Neural crest cell (in vitro differentiated cells): Measurements from ENCODE around the gene GNPTAB. TPM values are rescaled to one million over a fixed set of nuclear protein-coding genes. Genes with fewer than 3 reads are reported as not detected.

Experiments
- DNase-seq: peaks from one replicate; pipeline ENCODE4 v3.0.0; 2021; ENCODE audit warnings: low read depth, mixed read lengths, low spot score
- H3K27ac Mint-ChIP-seq: one replicate; pipeline ENCODE4 v1.8.0; 2021; ENCODE audit warnings: mild to moderate bottlenecking, mixed read lengths; ENCODE audit not compliant: unreplicated experiment
- H3K27me3 Mint-ChIP-seq: 2 replicates; pipeline ENCODE4 v1.8.0; 2021; ENCODE audit warnings: low read depth, mild to moderate bottlenecking, mixed read lengths
- H3K36me3 Mint-ChIP-seq: 2 replicates; pipeline ENCODE4 v1.8.0; 2021; ENCODE audit warnings: low read depth, mild to moderate bottlenecking, mixed read lengths
- H3K4me1 Mint-ChIP-seq: 2 replicates; pipeline ENCODE4 v1.8.0; 2021; ENCODE audit warnings: mixed read lengths
- H3K4me3 Mint-ChIP-seq: one replicate; pipeline ENCODE4 v1.8.0; 2021; ENCODE audit warnings: mild to moderate bottlenecking, mixed read lengths
- H3K9me3 Mint-ChIP-seq: 2 replicates; pipeline ENCODE4 v1.8.0; 2021; ENCODE audit warnings: mixed read lengths
- CTCF ChIP-seq: fragments of 200-600 bp; sonication (generic); conservative IDR thresholded peaks from 2 replicates; pipeline ENCODE4 v1.5.0; 2021; ENCODE audit warnings: antibody characterized with exemption, mild to moderate bottlenecking
- total RNA-seq: library from RNA; stranded (reverse); gene quantifications from 2 replicates; pipeline ENCODE4 v1.2.1, GENCODE V29; 2021

GNPTAB gene
- total RNA-seq, 1 donor from 2014 or later, result 11.0 TPM

- Mint-ChIP-seq H3K27ac (no peak overlapping the region), H3K36me3 (no peaks in the 10 kb centered on the region), H3K4me3 (no peak overlapping the region), H3K27me3 (no peaks in the 10 kb centered on the region), H3K9me3 (no peaks in the 10 kb centered on the region), H3K4me1 (no peaks in the 10 kb centered on the region)
- no peak for TF ChIP-seq CTCF
- DNase-seq, result no peak
Measured at GRCh38 chr12:101855976-101856375, 25.2 kb upstream of the GNPTAB start.

GRCh38 chr12:101855364-101855884, 24.7 kb upstream of the GNPTAB start:
- H3K9me3 Mint-ChIP-seq, result no peaks in the 10 kb centered on the region
- H3K4me1 Mint-ChIP-seq, result no peaks in the 10 kb centered on the region
- no peaks in the 10 kb centered on the region for H3K36me3 Mint-ChIP-seq
- H3K27me3 Mint-ChIP-seq, result no peaks in the 10 kb centered on the region
- TF ChIP-seq CTCF, result no peak
- H3K4me3 Mint-ChIP-seq, result no peak overlapping the region
- no peak for DNase-seq
- H3K27ac Mint-ChIP-seq, result peak overlapping the region; percentile 24

GRCh38 chr12:101854747-101855146, 24.0 kb upstream of the GNPTAB start:
- H3K4me1 Mint-ChIP-seq, result no peaks in the 10 kb centered on the region
- H3K36me3 Mint-ChIP-seq, result no peaks in the 10 kb centered on the region
- no peak overlapping the region for H3K4me3 Mint-ChIP-seq
- H3K9me3 Mint-ChIP-seq, result no peaks in the 10 kb centered on the region
- no peaks in the 10 kb centered on the region for H3K27me3 Mint-ChIP-seq
- H3K27ac Mint-ChIP-seq, result no peak overlapping the region
- DNase-seq, result no peak
- TF ChIP-seq CTCF, result no peak

- no peak for DNase-seq
- Mint-ChIP-seq H3K4me3 (no peak overlapping the region), H3K27ac (no peak overlapping the region), H3K36me3 (no peaks in the 10 kb centered on the region), H3K4me1 (no peaks in the 10 kb centered on the region), H3K9me3 (no peaks in the 10 kb centered on the region), H3K27me3 (no peaks in the 10 kb centered on the region)
- no peak for TF ChIP-seq CTCF
Measured at GRCh38 chr12:101852998-101853397, 22.2 kb upstream of the GNPTAB start.

GRCh38 chr12:101850199-101850598, 19.4 kb upstream of the GNPTAB start:
- H3K27me3 Mint-ChIP-seq, result no peaks in the 10 kb centered on the region
- H3K27ac Mint-ChIP-seq, result no peak overlapping the region
- no peak for DNase-seq
- no peak for TF ChIP-seq CTCF
- no peaks in the 10 kb centered on the region for H3K9me3 Mint-ChIP-seq
- no peaks in the 10 kb centered on the region for H3K4me1 Mint-ChIP-seq
- H3K36me3 Mint-ChIP-seq, result no peaks in the 10 kb centered on the region
- no peak overlapping the region for H3K4me3 Mint-ChIP-seq

GRCh38 chr12:101847325-101847724, 16.6 kb upstream of the GNPTAB start:
- no peaks in the 10 kb centered on the region for H3K36me3 Mint-ChIP-seq
- no peak for DNase-seq
- no peaks in the 10 kb centered on the region for H3K9me3 Mint-ChIP-seq
- no peaks in the 10 kb centered on the region for H3K4me1 Mint-ChIP-seq
- no peak overlapping the region for H3K4me3 Mint-ChIP-seq
- TF ChIP-seq CTCF, result no peak
- no peak overlapping the region for H3K27ac Mint-ChIP-seq
- no peaks in the 10 kb centered on the region for H3K27me3 Mint-ChIP-seq
